ENCODE measurements around the gene TOP2B.

The TOP2B gene

DNA sequence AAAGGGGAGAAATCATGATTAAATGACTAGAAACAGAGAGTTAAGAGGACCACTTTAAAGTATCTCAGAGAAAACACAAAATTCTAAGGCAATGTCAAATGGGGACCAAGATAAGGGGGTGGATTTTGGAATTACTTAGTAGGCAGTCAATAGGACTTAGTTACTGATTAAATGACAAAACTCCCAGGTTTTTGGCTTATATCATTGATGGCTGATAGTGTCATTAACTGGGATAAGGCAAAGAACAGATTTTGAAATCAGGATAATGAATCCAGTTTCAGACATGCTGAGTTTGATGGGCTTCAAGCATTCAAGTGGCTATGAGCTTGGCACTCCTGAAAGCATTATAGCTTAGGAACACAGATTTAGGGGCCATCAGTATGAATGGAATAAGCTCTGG is 53.9 kb downstream of the TOP2B start:
- no peak for DNase-seq

DNA sequence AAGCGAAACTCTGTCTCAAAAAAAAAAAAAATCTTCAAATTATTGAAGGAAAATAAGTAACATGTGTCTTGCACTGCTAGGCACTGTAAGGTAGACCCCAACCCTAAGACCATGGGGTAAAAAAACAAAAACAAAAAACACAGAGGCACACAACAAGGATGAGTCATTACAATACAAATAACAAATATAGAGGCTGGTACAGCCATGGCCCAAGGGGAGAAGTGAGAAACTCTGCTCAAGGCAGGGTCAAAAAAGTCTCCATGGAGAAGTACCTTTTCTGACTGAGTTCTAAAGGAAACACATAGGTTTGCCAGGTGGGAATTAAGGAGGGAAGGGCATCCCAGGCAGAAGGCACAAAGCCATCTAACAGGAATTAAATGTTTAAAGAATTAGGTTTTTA is 54.5 kb downstream of the TOP2B start:
- no peak for DNase-seq

DNA sequence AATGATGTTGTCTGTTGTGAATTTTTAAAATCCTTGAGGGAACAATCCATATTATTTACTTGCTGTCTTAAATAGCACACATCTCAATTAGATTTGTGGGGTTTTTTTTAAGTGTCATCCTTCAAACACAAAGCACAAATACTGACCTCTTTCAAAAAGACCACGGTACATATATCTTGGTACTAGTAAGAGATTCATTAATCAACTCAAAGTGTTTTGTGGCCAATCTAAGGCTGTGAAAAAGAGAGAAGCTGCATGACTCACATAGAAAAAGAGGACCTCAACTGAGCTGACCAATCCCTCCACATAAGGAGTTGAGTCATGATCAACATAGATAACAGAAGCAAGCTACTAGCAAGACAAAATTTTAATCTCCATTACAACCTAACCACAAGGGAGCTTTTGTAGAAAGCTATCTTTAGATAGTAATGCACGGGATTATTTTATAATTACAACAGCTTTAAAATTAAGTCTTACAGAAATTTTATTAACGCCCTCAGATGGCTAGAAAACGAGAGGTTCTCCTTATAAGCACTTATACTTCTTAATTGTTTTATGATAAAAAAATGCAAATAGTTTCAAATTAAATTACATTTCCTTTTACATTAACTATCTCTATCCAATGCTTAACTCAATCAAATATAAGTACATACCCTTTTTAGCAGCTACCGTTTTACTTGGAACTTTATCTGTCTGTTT is 60.5 kb downstream of the TOP2B start:
- DNase-seq: no peak

DNA sequence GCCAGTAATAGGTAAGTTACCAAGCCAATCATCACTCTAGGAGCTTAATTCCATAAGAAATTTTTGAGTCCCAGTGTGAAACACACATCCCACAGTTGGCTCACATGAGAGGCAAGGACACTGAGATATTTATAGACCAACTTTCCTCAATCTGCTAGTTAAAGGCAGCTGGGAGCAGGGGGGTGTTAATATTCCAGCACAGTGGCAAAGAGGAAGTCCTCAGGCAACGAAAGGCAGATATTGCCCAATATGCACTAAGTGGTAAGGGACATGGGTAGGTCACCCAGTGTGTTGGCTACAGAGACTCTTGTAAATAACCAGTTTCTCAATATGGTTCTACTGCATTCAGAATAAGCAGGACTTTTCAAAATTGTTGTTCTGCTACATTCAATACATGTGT is 61.0 kb downstream of the TOP2B start:
- DNase-seq: no peak

DNA sequence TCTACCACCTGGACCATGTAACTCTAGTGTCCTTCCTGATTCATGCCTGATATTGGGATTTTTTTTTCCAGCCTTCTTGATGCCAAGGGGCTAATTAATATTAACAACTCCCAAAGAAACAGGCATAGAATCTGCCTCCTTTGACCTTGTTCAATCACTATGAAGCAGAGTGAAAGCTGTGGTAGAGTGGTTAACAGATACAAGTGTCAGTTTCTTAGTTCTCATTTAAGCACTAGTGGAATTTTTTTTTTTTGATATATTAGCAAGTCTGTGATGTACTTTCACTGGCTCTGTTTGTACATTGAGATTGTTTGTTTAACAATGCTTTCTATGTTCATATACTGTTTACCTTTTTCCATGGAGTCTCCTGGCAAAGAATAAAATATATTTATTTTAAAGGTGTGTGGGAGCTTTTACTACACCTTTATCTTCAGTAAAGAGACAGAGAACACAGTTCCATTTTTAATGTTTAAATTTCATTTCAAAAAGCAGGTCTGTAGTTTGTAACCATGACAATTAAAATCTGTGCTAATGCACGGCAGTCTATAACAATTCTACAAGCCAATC is 67.1 kb downstream of the TOP2B start:
- no peak for DNase-seq

DNA sequence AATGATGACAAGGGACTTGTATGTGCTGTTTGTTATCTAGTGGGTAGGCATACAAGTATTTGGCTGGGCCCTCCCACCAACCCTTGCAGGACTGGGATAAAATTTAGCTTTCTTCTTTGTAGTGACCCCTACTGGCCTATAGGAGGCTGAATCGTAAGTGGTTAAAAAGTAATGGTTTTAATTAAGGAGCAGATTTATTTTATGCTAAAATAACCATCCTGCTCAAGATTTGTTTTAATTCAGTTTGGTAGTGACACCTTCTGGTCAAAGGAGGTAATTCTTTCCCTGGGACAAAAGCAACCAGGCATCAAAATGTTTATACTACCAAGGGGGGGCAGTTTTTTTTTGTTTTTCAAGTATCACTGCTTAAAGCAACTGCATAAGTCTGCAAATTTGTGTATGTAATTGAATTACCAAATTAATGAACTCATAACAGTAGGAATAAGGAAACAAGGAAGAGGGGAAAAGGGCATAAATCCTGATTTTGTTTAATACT is 70.7 kb downstream of the TOP2B start:
- DNase-seq: no peak

DNA sequence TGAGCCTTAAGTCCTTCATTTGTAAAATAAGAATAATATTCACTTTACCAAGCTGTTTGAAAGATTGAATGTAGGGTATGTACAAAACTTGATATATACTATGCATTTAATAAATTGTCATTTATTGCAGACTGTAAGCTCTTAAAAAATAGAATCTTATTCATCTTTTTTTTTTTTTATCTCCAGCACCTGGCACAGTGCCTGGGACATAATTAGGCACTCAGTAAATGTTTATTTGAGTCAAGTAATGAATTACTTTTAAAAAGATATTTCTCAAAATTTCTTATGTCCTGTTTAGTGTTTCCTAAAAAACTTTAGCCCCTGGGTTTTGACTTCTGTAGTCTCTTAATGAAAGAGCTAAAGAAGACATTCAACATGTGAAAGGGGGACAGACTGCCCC is 71.7 kb downstream of the TOP2B start:
- DNase-seq: no peak

DNA sequence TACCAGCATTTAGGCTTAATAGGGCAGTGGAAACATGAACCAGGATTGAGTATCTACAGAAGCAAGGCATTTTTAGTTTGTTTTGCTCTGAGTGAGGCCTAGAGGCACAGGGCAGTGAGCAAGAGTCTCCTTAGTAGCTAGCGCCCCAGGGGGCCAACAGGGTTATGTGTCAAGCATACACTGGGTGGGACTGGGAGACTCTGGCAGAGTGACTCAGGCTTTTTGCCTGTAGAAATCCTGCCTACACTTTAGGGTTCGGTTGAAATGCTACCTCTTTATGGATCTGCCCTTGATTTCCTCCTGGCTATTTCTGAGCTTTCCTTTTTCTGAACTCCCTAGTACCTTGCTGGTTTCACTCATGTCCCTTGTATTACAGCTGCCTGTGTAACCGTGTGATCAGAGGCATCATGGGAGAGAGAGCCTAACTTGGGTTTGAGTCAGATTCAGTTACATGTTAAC is 72.2 kb downstream of the TOP2B start:
- DNase-seq: no peak

DNA sequence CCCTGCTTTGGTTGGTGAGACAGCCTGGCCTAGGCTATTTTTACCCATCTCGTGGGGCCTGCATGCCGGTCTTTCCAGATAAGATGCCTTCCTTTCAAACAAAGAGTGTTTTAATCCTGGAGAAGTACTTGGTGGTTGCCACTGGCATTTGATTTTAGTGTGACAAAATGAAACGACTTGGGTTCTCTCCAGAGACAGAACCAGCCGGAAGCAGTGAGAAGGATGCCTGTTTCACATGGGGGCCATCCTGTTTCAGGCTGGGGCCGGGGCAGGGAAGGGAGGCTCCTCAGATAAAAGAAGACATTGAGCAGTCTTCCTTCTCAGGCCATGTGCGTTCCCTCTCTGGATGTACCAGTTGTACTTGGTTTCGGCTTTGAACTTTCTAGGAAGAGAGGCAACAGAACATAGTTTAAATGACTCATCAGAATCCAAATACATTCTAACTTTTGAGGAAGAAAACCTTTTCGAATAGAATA is 74.9 kb downstream of the TOP2B start:
- DNase-seq: no peak

DNA sequence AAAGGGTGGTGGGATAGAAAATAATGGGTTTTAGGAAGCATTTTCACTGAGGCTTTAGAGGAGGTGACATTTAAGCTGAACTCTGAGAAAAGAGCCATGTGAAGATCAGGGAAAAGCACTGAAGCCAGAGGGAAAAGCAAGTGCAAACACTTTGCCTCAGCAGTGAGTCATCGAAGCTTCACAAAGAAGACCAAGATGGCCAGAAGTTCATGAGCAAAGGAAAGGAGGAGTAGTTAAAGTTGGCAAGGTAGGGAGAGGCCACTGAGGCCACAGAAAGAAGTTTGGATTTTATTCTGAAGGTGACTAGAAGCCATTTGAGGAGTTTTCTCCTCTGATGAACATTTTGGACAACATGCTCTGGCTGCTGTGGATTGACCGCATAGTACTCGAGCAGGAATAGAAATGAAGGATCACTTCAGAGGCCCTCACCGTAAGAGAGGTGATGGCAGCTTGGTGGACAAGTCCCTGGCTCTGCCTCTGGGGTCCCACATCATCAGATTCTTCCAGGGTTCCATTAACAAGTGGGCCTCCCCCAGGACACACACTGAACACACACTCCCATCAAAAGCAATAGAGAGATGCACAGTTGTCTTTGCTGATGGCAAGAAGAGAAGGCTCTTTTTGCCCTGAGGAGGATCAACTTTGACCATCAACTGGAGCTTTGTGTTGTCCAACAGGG is 75.5 kb downstream of the TOP2B start:
- DNase-seq: no peak

DNA sequence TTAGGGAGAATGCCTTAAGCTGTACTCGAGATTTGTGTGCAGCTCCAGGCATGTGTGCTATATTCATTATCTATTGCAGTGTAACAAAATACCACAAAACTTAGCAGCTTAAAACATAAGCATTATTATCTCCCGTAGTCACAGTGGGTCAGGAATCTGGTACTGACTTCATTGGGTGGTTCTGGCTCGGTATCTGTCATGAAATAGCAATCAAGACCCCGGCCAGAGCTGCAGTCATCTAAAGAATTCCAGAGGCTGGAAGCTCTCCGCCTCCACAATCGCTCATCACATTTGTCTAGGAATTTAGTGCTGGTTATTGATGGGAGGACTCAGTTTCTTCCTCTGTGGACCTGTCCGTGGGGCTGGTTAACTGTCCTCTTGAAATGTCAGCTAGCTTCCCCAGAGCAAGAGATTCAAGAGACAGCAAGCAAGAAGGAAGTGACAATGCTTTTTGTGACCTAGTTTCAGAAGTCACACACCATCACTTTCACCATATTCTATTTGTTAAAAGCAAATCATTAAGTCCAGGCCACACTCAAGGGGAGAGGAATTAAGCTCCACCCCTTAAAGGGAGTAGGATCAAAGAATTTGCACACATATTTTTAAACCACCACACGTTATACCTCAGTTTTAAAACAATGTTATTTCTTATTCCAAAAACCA is 76.1 kb downstream of the TOP2B start:
- DNase-seq: no peak

DNA sequence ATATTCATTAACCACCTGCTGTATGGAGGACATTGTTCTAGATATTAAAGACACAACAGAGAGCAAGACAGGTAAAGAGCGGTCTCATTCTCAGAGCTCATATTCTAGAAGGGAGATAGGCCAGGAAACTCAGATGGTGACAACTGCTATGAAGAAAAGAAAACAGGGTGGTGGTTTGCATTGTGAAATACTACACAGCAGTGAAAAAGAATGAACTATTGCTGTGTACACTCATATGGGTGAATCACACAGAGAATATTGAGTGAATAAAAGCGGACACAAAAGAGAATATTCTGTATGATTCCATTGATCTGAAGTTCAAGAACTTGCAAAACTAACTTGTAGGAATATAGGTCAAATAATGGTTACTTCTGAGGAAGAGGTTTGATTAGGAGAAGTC is 76.7 kb downstream of the TOP2B start:
- no peak for DNase-seq

DNA sequence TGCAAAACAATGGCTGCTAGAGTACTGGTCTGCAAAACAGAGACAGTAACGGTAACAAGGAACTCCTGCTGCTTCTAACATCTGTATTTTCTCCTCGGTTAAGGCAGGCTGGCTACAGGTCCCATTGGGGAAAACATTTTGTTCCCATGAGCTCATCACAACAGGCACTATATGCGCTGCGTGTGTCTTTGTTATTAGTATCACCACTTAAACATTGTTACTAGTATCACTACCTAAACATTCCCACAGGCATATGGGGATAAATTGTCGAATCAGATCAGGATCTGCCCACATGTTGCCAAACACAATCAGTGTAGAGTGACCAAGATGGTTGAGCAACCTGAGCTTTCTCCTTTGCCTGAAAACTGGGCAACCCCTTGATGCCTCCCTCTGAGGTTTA is 77.2 kb downstream of the TOP2B start:
- no peak for DNase-seq

DNA sequence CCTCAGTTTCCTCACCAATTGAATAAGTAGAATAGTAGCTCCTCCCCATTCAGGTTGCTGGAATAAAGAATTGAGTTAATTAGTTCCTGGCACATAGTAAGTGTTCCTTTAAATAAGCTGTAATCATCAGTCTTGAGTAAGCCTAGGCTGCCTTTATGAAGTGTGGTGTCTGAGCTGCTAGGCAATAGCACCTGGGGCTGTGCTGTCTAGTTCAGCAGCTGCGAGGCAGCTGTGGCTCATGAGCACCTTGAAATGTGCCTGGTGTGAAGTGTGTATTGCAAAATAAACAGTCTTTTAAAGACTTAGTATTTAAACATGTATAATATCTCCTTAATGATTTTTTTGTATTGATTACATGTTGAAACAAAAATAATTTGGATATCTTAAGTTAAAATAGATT is 77.6 kb downstream of the TOP2B start:
- DNase-seq: no peak

DNA sequence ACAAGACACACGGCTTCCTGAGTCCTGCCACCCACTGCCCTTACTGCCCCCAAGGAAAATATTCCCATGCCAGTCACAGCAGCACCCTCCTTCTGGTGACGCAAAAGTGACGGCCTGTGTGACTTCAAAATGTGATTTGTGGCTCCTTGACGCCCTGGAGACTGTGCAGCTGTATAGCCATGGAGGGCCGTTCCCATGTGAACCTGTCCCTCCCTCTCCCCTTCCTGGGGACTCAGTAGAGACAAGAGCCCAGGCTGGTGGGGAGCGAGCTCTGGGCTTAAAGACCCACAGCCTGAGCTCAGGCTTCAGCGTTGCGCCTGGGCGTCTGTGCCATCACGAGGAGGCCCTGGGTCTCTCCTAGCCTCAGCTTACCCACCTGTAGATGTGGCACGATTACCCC is 78.2 kb downstream of the TOP2B start:
- DNase-seq: no peak

DNA sequence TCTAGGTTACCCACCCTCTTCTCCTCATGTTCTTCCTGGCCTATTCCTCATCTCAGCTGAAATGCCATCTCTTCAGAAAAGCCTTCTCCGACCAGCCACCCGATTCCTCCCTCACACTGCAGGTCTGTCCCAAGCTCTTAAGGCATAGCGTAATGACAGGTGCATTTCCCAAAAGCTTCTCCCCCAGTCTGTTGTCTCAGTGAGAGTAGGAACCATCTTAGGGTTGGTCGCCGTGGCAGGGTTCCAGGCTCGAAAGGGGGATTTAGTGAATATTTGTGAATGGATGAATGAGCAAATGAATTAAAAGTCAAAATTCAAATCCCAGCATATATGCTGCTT is 78.6 kb downstream of the TOP2B start:
- no peak for DNase-seq

DNA sequence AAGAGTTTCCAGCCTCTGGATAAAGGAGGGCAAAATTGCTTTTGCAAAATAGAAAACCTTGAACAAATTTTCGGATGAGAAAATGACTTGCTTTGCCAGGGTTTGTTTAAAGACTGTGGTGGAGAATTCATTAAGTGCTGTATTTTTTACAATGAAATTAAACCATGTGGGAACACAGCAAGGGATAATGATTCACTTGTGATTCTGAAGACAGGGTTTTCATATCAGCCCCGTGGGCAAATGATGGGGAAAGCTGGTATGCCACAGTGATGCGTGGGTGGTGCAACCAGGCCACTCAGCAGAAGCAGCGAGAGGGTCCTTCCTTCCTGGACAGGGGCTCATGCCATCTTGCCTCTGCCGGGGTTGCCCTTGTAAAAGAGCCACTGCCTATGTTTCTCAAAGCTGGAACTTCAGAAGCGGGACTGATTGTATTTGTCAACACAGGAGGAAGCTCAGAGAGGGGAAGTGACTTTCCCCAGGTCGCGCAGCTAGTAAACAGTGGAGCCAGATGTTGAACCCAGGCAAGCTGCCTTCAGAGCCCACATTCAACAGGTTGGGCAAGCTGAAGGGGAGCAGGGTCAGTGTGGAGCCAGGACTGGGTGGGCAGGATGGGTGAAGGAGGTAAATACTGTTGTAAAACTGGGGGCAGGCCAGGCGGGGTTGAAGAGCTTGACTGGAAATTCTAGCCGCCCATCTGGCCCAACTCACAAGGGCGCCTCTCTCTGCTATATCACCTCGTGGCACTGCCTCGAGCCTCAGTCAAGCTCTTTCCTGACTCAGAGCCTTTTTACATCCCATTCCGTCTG is 79.1 kb downstream of the TOP2B start:
- DNase-seq: no peak

DNA sequence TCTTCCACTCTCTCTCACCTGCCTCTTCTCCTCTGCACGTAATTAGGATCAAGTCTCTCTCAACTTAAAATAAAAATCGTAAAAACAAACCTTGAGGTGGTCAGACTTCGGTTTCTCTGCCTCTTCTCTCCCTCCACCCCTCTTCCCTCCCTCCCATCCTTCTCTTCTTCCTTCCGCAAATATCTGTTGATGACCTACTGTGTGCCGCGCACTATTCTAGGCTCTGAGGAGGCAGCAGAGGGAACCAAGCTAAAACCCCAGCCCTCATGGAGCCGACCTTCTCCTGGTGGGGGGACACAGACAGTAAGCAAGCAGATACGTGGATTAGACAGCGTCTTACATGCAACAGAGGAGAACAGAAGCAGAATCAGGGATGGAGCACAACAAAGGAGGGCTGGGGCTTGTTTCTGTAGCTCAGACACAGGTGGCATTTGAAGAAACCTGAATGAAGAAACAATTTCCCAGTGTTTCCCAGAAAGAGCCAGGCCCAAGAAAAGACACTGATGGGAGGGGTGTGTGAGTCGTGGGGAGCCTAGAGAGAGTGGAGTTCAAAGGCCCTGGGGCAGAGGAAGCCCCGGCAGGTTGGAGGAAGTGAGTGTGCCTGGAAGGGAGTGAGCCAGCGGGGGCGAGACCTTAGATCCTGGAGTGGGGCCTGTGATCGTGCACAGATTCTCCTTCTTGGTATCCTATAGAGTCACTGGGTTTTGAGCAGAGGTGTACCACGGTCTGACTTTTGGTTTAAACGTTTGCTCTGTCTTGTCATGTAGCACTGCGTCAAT is 80.5 kb downstream of the TOP2B start:
- no peak for DNase-seq

DNA sequence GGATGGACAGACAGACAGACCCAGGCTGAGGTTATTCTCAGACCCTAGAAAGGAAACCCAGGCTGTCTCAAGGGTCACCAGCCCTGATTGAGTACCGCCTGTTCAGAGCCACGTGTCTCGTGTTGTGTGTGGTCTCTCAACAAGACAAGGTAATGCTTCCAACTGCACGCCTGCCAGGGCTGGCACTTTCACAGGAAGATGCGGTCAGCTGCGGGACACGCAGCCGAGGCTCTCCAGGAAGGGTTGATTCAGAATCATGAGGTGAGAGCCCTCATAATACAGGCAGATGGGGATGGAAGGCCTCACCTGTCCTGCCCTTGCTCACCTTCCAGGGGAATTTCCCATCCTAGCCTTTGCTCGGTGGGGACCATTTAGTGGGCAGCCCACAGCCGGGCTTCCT is 81.4 kb downstream of the TOP2B start:
- DNase-seq: no peak

DNA sequence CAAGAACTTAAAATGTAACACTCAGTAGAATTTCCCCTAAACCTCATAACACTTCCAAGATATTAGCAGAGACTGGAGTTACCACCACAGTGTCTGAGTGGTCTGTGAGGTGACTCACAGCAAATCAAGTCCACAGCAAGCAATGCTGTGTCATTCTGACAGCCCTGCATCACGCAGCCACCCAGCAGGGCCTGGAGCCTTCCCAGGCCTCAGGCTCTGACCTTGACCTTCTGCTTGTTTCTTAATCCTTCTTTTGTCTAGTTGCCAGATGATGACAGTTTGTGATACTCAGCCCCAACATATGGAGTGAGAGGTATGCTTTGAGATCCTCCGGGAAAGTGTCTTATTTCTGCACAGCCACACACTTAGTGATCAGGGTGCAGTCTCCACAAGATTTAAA is 82.5 kb downstream of the TOP2B start:
- no peak for DNase-seq

DNA sequence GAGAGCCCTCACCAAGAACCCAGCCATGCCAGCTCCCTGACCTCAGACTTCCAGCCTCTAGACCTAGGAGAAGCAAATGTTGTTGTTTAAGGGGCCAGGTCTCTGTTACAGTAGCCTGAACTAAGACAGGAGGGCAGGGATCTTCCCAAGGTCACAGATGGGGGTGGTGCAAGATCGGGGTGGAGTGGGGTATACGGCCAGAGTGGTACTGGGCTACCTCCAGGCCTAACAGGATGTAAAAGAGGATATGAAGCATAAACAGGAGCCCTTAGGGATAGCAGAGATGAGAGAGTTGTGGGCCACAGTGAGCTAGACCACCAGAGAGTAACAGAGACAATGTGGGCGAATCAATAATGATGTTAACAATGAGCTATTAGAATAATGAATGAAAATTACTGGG is 82.9 kb downstream of the TOP2B start:
- no peak for DNase-seq

DNA sequence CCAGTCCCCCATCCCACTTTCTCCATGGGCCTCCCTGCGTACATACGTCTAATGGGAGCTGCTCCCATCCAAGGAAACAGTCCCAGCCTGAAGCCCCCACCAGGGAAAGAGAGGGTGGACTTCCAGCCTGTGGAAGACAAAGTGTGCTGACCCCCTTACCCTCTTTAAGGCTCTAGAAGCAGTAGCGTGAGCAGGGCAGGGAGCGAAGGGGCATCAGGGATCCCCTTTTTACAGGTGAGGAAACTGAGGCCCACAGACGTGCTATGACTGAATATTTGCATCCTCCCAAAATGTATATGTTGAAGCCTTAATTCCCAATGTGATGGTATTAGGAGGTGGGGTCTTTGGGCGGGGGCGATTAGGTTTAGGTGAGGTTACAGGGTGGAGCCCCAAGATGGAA is 83.4 kb downstream of the TOP2B start:
- DNase-seq: no peak

Measured in GDM1 (cell line).